Epithelial cell of proximal tubule (primary cell): Measurements from ENCODE around the gene LATS2. TPM values are rescaled to one million over a fixed set of nuclear protein-coding genes. Genes with fewer than 3 reads are reported as not detected.
"Not testable (repeated sequence)": the region's sequence is repeated elsewhere in the genome, so short reads cannot be mapped to it uniquely, and the experiment has no call there.

Experiments
- DNase-seq: peaks from one replicate; pipeline ENCODE4 v3.0.0-alpha.2; 2011; ENCODE audit warnings: low read depth
- H3K4me3 ChIP-seq: 2 replicates; pipeline ENCODE4 v1.5.1; 2011; ENCODE audit warnings: low read depth, mild to moderate bottlenecking, low read length
- CTCF ChIP-seq: conservative IDR thresholded peaks from 2 replicates; pipeline ENCODE4 v1.5.1; 2012; ENCODE audit warnings: low read depth, mild to moderate bottlenecking, low read length
- total RNA-seq: library from RNA; depleted of rRNA; stranded (reverse); fragments of >200 nt; gene quantifications from 2 replicates; pipeline ENCODE4 v1.2.3, GENCODE V29; 2015

Gene LATS2
- total RNA-seq, 1 donor from 2014 or later, result 22.1 TPM

DNA sequence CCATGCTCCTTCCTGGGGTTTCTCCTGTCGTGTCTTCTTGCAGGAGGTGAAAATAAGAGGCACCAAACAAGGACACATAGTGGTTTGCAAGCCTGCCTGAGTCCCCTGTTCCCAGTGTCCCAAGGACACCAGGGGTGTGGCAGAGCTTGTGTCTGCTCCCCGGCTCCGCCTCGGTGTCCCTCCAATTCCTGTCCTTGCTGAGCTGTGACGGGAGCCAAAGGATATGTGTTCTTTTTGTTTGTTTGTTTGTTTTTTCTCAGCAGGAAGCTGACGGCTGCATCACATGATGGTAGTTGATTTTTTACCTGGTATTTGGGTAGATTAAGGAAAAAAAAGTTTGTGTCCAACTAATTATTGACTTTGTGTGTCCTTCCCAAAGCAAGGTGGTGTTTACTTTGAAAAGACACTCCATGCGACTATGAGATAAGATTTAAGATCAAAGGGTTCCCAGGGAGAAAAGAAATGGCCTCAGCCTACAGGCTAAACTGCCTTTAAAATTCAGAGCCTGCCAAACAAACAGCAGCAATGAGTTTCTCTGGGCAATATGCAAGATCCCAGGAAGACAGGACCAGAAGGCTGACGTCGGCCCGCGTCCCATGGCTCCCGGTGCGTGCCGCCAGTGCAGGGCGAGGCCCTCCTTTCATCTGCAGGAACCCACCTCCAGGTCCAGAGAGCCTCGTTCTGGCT lies 108.0 kb downstream of the LATS2 start:
- no peak for TF ChIP-seq CTCF
- DNase-seq, result no peak
- H3K4me3 ChIP-seq, result no peak overlapping the region

- H3K4me3 ChIP-seq, result no peak overlapping the region
- TF ChIP-seq CTCF, result no peak
- DNase-seq, result no peak
Observed at GRCh38 chr13:20952838-20953237, 108.5 kb downstream of the LATS2 start.

DNA sequence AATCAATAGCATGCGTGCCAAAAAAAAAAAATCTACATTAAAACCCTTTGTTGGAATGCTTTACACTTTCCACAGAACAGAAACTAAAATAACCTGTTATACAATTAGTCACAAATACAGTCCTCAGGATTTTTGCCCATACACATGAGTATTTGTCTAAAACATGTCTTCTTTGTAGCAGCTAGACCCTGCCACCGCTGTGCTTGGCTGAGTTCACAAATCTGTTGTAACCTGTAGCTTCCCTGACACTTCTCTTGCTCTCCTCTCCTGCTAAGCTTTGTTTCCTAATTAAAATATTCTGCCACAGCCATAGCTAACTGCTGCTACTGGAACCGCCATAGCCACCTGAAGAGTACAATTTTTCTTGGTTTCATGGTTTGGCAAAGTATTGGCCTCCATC lies 113.4 kb downstream of the LATS2 start:
- H3K4me3 ChIP-seq, result not testable (repeated sequence)

GRCh38 chr13:20945952-20946383 lies 115.4 kb downstream of the LATS2 start:
- no peak for TF ChIP-seq CTCF
- DNase-seq, result no peak
- no peak overlapping the region for H3K4me3 ChIP-seq

More for the DNA sequence above, 113.4 kb downstream of the LATS2 start:
- not testable (repeated sequence) for DNase-seq

DNA sequence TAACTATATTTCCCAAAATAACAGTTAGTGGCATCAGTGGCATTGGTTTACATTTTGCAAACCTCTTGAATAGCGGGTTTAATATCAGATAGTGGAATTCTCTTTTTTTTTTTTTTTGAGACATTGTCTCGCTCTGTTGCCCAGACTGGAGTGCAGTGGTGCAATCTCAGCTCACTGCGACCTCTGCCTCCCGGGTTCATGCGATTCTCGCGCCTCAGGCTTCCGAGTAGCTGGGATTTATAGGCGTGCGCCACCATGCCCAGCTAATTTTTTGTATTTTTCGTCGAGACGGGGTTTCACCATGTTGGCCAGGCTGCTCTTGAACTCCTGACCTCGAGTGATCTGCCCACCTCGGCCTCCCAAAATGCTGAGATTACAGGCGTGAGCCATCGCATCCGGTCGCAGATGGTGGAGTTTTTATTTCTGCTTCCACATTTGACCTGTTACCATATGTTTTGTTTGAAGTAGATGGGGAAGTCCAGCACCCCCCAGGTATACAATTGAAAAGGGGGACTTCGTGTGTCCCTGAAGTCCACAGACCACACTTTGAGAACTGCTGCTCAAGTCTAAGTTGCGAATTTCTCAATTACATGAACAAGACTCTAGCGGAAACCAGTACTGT lies 118.3 kb downstream of the LATS2 start:
- DNase-seq, result no peak
- TF ChIP-seq CTCF, result no peak
- H3K4me3 ChIP-seq, result peak overlapping the region; percentile 36

DNA sequence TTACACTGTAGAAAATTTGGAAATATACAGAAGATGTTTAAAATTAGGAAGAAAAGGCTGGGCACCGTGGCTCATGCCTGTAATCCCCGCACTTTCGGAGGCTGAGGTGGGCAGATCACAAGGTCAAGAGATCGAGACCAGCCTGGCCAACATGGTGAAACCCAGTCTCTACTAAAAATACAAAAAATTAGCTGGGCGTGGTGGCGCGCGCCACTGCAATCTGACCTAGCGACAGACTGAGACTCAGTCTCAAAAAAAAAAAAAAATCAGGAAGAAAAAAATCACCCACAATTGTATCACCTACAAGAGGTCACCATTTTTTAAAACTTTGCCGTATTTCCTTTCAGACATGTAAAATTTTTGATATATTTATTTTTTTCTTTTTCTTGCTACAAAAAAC lies 120.9 kb downstream of the LATS2 start:
- DNase-seq, H3K4me3 ChIP-seq: not testable (repeated sequence)

- TF ChIP-seq CTCF, result no peak
- no peak overlapping the region for H3K4me3 ChIP-seq
- DNase-seq, result no peak
Observed at GRCh38 chr13:20940083-20940482, 121.3 kb downstream of the LATS2 start.

- no peak overlapping the region for H3K4me3 ChIP-seq
- no peak for DNase-seq
- no peak for TF ChIP-seq CTCF
Observed at GRCh38 chr13:20939662-20940061, 121.7 kb downstream of the LATS2 start.
